GM23248 (cell line): Measurements from ENCODE around the gene LAMA4. TPM values are rescaled to one million over a fixed set of nuclear protein-coding genes. Genes with fewer than 3 reads are reported as not detected.

Source experiments
- DNase-seq: peaks from one replicate; pipeline ENCODE4 v3.0.0-alpha.2; 2015
- H2AFZ ChIP-seq: fragments of 200-600 bp; sonication (generic); 2 replicates; pipeline ENCODE4 v1.6.1; 2016; ENCODE audit warnings: antibody characterized with exemption
- H3F3A ChIP-seq: fragments of 200-600 bp; sonication (generic); 2 replicates; pipeline ENCODE4 v1.6.1; 2016; ENCODE audit warnings: mild to moderate bottlenecking, antibody characterized with exemption, mixed run types; ENCODE audit not compliant: insufficient read depth
- H3K27ac ChIP-seq: fragments of 200-600 bp; sonication (generic); 2 replicates; pipeline ENCODE4 v1.5.1; 2016; ENCODE audit warnings: mild to moderate bottlenecking
- H3K27me3 ChIP-seq: fragments of 200-600 bp; sonication (generic); replicated peaks from 2 replicates; pipeline ENCODE4 v1.6.1; 2016; ENCODE audit warnings: mild to moderate bottlenecking; ENCODE audit not compliant: insufficient read depth
- H3K36me3 ChIP-seq: fragments of 200-600 bp; sonication (generic); 2 replicates; pipeline ENCODE4 v1.6.1; 2016; ENCODE audit warnings: low read depth, mild to moderate bottlenecking
- H3K4me1 ChIP-seq: fragments of 200-600 bp; sonication (generic); 2 replicates; pipeline ENCODE4 v1.6.1; 2016; ENCODE audit warnings: mild to moderate bottlenecking; ENCODE audit not compliant: insufficient read depth
- H3K4me2 ChIP-seq: fragments of 200-600 bp; sonication (generic); one replicate; pipeline ENCODE4 v1.6.1; 2016; ENCODE audit warnings: mild to moderate bottlenecking; ENCODE audit not compliant: unreplicated experiment
- H3K4me3 ChIP-seq: fragments of 200-600 bp; sonication (generic); 2 replicates; pipeline ENCODE4 v1.5.1; 2016; ENCODE audit warnings: mild to moderate bottlenecking
- H3K79me2 ChIP-seq: fragments of 200-600 bp; sonication (generic); 2 replicates; pipeline ENCODE4 v1.6.1; 2016; ENCODE audit warnings: mild to moderate bottlenecking; ENCODE audit not compliant: insufficient read depth
- H3K9ac ChIP-seq: fragments of 200-600 bp; sonication (generic); 2 replicates; pipeline ENCODE4 v1.6.1; 2016; ENCODE audit warnings: mild to moderate bottlenecking
- H3K9me2 ChIP-seq: fragments of 200-600 bp; sonication (generic); 2 replicates; pipeline ENCODE4 v1.6.1; 2016; ENCODE audit warnings: mixed run types, mild to moderate bottlenecking, moderate library complexity; ENCODE audit not compliant: insufficient read depth
- H3K9me3 ChIP-seq: fragments of 200-600 bp; sonication (generic); one replicate; pipeline ENCODE4 v1.6.1; 2017; ENCODE audit warnings: low read depth
- H4K20me1 ChIP-seq: fragments of 200-600 bp; sonication (generic); 2 replicates; pipeline ENCODE4 v1.6.0; 2016; ENCODE audit not compliant: insufficient read depth
- EZH2 ChIP-seq: fragments of 200-600 bp; sonication (generic); IDR thresholded peaks from 2 replicates; pipeline ENCODE4 v1.6.1; 2018; ENCODE audit warnings: antibody characterized with exemption, mild to moderate bottlenecking; ENCODE audit not compliant: insufficient read depth, poor library complexity, severe bottlenecking
- EZH2phosphoT487 ChIP-seq: fragments of 200-600 bp; sonication (generic); IDR thresholded peaks from 2 replicates; pipeline ENCODE4 v1.6.1; 2018; ENCODE audit warnings: antibody characterized with exemption, moderate library complexity, mild to moderate bottlenecking, low read depth; ENCODE audit not compliant: insufficient read depth
- WGBS, 2 experiments: methylation state at CpG; one replicate each; pipeline ENCODE4 v1.1.6; 2015 to 2017; ENCODE audit warnings: low lambda C conversion rate in 2 of 2, low coverage in 1 of 2; ENCODE audit errors: missing lambda C conversion rate in 2 of 2; 5-methylcytosine and 5-hydroxymethylcytosine counted together
- in situ Hi-C: fragments of 300-500 bp; cut with MboI; formaldehyde crosslinking; loops from 2 replicates; pipeline ENCODE4 v1.15.0; 2020
- polyA plus RNA-seq: library from polyadenylated mRNA; unstranded; fragments of >200 nt; fragmentation: Nextera tagmentation; extraction: Ambion mirVana; gene quantifications from 2 replicates; pipeline ENCODE4 v1.2.1, GENCODE V29; 2016
- total RNA-seq: library from RNA; depleted of rRNA; stranded (reverse); fragments of >200 nt; shearing (Covaris generic); gene quantifications from 2 replicates; pipeline ENCODE4 v1.2.3, GENCODE V29; 2014

LAMA4 gene
- total and polyA plus RNA-seq, 2 experiments from 2014 or later: 331 to 429 TPM

DNA sequence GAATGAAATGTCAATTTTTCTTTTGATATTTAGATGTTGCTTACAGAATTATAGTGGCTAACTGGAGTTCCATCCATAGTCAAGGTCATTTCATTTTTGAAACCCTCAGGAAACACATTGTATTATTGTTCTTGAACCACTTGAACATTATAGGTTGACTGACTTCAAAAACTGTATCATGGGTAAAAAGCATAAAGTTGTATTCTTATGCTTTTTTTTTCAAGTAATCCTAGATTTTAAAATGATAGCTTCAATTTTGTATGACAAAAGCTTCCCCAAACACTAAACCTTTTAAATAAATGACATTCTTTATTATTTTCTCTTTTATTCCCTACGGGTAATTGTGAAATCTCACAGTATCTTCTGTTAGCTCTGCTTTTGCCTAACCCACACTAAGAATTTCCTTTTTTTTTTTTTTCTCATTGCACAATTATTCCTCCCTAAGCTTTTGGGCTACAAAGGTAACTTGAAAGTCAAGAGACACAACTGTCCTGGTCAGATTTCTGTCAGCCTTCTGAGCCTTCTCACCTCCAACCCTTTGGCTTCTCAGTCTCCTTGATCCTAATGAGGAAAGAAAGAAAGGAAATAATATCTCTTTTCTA, 36.9 kb upstream of the LAMA4 start:
- H3K27ac ChIP-seq: no peak overlapping the region
- no peak for DNase-seq
- H3K79me2 ChIP-seq: no peaks in the 10 kb centered on the region
- in situ Hi-C loops: no loop called here
- peaks cover 18% of the 10 kb centered on the region for H3K4me1 ChIP-seq
- no peak for TF ChIP-seq EZH2phosphoT487
- TF ChIP-seq EZH2: no peak
- H3K4me2 ChIP-seq: no peak overlapping the region
- no peak overlapping the region for H3K4me3 ChIP-seq
- 78 to 83% methylated on average over 1 of the region's 1 CpG for WGBS, 2 experiments
- no peaks in the 10 kb centered on the region for H3K9me3 ChIP-seq
- no peaks in the 10 kb centered on the region for H3K9me2 ChIP-seq
- peaks cover 11% of the 10 kb centered on the region; the same call in 1 of the 2 replicates for H3F3A ChIP-seq
- no peaks in the 10 kb centered on the region for H3K36me3 ChIP-seq
- H4K20me1 ChIP-seq: no peaks in the 10 kb centered on the region
- H2AFZ ChIP-seq: no peak overlapping the region
- H3K9ac ChIP-seq: no peak overlapping the region
- H3K27me3 ChIP-seq: no peaks in the 10 kb centered on the region

DNA sequence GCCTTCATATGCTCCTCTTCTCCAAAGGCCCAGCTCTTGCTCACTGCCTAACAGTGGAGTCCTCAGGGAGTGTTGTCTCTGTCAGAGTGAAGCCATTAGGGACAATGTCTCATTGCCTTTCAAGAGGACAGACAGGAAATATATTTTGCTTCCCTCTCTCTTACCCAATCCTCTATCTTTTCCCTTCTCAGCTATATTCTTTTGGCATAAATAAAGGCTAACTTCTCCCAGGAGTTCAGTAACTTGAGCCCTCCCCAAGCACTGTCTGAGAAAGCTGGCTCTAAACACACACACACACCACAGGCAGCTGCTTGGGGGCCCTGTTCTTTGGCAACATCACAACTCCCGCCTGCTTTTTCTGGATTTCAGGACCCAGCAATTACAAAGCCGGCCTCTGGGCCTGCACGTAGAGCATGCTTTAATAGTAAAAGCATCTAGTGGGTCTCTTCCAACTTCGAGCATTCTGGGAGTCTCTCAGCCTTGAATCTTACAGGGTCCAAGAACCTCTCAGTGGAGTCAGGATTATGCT, 34.7 kb upstream of the LAMA4 start:
- H3K79me2 ChIP-seq: no peaks in the 10 kb centered on the region
- H3K4me1 ChIP-seq: peaks cover 15% of the 10 kb centered on the region
- H3K9ac ChIP-seq: peak overlapping the region; percentile 29
- peak overlapping the region; percentile 61 for H3K27ac ChIP-seq
- H3K9me3 ChIP-seq: no peaks in the 10 kb centered on the region
- H2AFZ ChIP-seq: peak overlapping the region; percentile 70
- H3K4me2 ChIP-seq: peak overlapping the region; percentile 58
- peak; percentile 80 for DNase-seq
- no peaks in the 10 kb centered on the region for H4K20me1 ChIP-seq
- H3K36me3 ChIP-seq: no peaks in the 10 kb centered on the region
- 4 to 19% methylated on average over 4 of the region's 4 CpGs for WGBS, 2 experiments
- in situ Hi-C loops: no loop called here
- no peaks in the 10 kb centered on the region for H3K9me2 ChIP-seq
- no peak for TF ChIP-seq EZH2phosphoT487
- no peak for TF ChIP-seq EZH2
- H3F3A ChIP-seq: peaks cover 11% of the 10 kb centered on the region; the same call in 1 of the 2 replicates
- H3K27me3 ChIP-seq: no peaks in the 10 kb centered on the region
- no peak overlapping the region for H3K4me3 ChIP-seq

DNA sequence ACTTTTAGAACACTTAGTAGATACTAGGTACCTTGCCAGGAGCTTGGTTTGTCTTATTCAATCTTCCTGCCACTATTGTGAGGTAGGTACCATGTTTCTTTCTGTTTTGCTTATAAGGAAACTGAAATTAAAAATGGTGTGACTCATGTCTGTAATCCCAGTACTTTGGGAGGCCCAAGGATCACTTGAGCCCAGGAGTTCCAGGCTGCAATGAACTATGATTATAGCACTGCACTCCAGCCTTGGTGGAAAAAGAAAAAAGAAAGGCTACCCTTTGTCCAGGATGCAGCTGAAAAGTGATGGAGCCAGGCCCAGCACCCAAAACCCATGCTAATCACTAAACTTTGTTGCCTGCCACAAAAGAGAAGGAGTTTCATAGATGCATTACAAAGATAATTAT, 34.1 kb upstream of the LAMA4 start:
- Histone ChIP-seq H3K4me3 (no peak overlapping the region), H3K27me3 (no peaks in the 10 kb centered on the region), H3K27ac (peak overlapping the region; percentile 61; the same call in 1 of the 2 replicates), H4K20me1 (no peaks in the 10 kb centered on the region), H3F3A (peaks cover 11% of the 10 kb centered on the region; the same call in 1 of the 2 replicates), H3K4me1 (peaks cover 15% of the 10 kb centered on the region), H2AFZ (no peak overlapping the region), H3K4me2 (no peak overlapping the region), H3K36me3 (no peaks in the 10 kb centered on the region), H3K9ac (peak overlapping the region; percentile 29; the same call in 1 of the 2 replicates), H3K9me2 (no peaks in the 10 kb centered on the region), H3K9me3 (no peaks in the 10 kb centered on the region), H3K79me2 (no peaks in the 10 kb centered on the region)
- in situ Hi-C loops: no loop called here
- TF ChIP-seq EZH2phosphoT487: no peak
- TF ChIP-seq EZH2: no peak
- DNase-seq: peak; percentile 28

DNA sequence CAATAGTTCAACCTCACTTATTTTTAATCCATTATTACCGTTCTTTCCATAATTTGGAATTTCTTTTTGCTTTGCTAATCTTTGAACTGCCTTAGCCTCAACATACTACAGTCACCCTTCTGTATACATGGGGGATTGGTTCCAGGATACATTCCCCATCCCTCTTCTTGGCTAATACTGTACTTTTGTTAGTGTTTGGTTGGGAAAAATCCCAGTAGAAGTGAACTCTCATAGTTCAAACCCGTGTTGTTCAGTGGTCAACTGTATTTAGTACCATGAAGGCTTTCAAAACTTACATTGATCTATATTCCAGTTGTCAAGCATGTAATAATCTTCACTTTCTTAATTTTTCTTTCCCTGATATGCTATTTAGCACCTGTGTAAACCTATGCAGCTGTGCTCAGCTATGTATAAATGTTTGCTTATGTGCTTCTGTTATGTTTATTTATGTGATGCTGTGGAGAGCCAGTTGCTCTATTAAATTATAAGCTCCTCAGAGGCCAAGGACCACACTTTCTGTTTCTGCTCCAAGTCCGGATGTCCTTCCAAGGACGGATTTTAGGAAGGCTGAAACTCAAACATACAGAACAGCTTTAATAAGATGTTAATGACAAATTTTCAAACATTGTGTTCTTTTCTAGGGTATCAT, 33.3 kb upstream of the LAMA4 start:
- DNase-seq: no peak
- no peak overlapping the region for H2AFZ ChIP-seq
- H4K20me1 ChIP-seq: no peaks in the 10 kb centered on the region
- H3K79me2 ChIP-seq: no peaks in the 10 kb centered on the region
- H3K27me3 ChIP-seq: no peaks in the 10 kb centered on the region
- H3K9ac ChIP-seq: no peak overlapping the region
- in situ Hi-C loops: no loop called here
- no peak overlapping the region for H3K4me3 ChIP-seq
- peaks cover 19% of the 10 kb centered on the region for H3K4me1 ChIP-seq
- no peak for TF ChIP-seq EZH2phosphoT487
- no peak for TF ChIP-seq EZH2
- H3K9me3 ChIP-seq: no peaks in the 10 kb centered on the region
- peaks cover 16% of the 10 kb centered on the region for H3F3A ChIP-seq
- no peak overlapping the region for H3K27ac ChIP-seq
- no peaks in the 10 kb centered on the region for H3K9me2 ChIP-seq
- H3K4me2 ChIP-seq: no peak overlapping the region
- 79 to 80% methylated on average over 4 of the region's 4 CpGs for WGBS, 2 experiments
- H3K36me3 ChIP-seq: no peaks in the 10 kb centered on the region
